MCF 10A (cell line): Measurements from ENCODE around the gene UVRAG. TPM values are rescaled to one million over a fixed set of nuclear protein-coding genes. Genes with fewer than 3 reads are reported as not detected.
"Not testable (repeated sequence)": the region's sequence is repeated elsewhere in the genome, so short reads cannot be mapped to it uniquely, and the experiment has no call there.

Source experiments
- BruUV-seq: library from RNA; stranded (reverse); fragments of 400-500 nt; replicated peaks from 2 replicates; lab custom pipeline; 2021; lab: Mats Ljungman, UMichigan
- CTCF ChIA-PET: fragments of 300-600 bp; sonication (Branson Sonifier 250); formaldehyde crosslinking; extraction: SDS; loops from one replicate; lab custom pipeline; 2021; ENCODE audit warnings: antibody characterized with exemption, inconsistent platforms; lab: Yijun Ruan, JAX
- POLR2A ChIA-PET: fragments of 300-600, 350-650 bp; sonication (Branson Sonifier 250); formaldehyde crosslinking; extraction: SDS; loops from one replicate; lab custom pipeline; 2020; ENCODE audit warnings: antibody characterized with exemption, inconsistent platforms; lab: Yijun Ruan, JAX
- DNase-seq: peaks from one replicate; pipeline ENCODE4 v3.0.0-alpha.2; 2018; ENCODE audit not compliant: unreplicated experiment
- H3K27ac Mint-ChIP-seq: one replicate; pipeline ENCODE4 v1.8.0; 2022; ENCODE audit warnings: mild to moderate bottlenecking, low read depth, mixed read lengths; ENCODE audit not compliant: unreplicated experiment
- H3K27me3 Mint-ChIP-seq: one replicate; pipeline ENCODE4 v1.8.0; 2022; ENCODE audit warnings: mixed read lengths; ENCODE audit not compliant: insufficient read depth, unreplicated experiment
- H3K36me3 Mint-ChIP-seq: one replicate; pipeline ENCODE4 v1.8.0; 2022; ENCODE audit warnings: mild to moderate bottlenecking, moderate library complexity, mixed read lengths; ENCODE audit not compliant: insufficient read depth, unreplicated experiment
- H3K4me1 Mint-ChIP-seq: one replicate; pipeline ENCODE4 v1.8.0; 2022; ENCODE audit warnings: mixed read lengths; ENCODE audit not compliant: insufficient read depth, unreplicated experiment
- H3K4me3 Mint-ChIP-seq: one replicate; pipeline ENCODE4 v1.8.0; 2022; ENCODE audit warnings: mild to moderate bottlenecking, moderate library complexity, mixed read lengths; ENCODE audit not compliant: unreplicated experiment
- H3K9me3 Mint-ChIP-seq: one replicate; pipeline ENCODE4 v1.8.0; 2022; ENCODE audit warnings: mixed read lengths; ENCODE audit not compliant: unreplicated experiment
- intact Hi-C: fragments of 100-400 bp; cut with micrococcal nuclease; formaldehyde crosslinking; loops from 2 replicates; pipeline ENCODE4 v1.14.1; 2022
- total RNA-seq: library from RNA; stranded (reverse); gene quantifications from 2 replicates; pipeline ENCODE4 v1.2.3, GENCODE V29; 2022
- TF ChIP-seq, protein P1 (sequence below): fragments of 200-600 bp; IDR thresholded peaks from one replicate; pipeline ENCODE4 v1.8.0; 2022; ENCODE audit warnings: antibody characterized with exemption, mild to moderate bottlenecking; ENCODE audit not compliant: unreplicated experiment

UVRAG gene
- total RNA-seq, 1 experiment from 2014 or later, result 12.4 TPM

GRCh38 chr11:75874684-75875341, 59.8 kb downstream of the UVRAG start:
- ChIA-PET POLR2A (no interaction called here), CTCF (interaction anchor here (0.5 to 1.1 kb wide), 4 partner anchors 9 to 333 kb away, joined by 3 to 5 read pairs (median 4); no protein-coding TSS in a partner anchor)
- no peak overlapping the region for H3K4me3 Mint-ChIP-seq
- H3K27ac Mint-ChIP-seq, result no peak overlapping the region
- TF ChIP-seq, protein P1, sequence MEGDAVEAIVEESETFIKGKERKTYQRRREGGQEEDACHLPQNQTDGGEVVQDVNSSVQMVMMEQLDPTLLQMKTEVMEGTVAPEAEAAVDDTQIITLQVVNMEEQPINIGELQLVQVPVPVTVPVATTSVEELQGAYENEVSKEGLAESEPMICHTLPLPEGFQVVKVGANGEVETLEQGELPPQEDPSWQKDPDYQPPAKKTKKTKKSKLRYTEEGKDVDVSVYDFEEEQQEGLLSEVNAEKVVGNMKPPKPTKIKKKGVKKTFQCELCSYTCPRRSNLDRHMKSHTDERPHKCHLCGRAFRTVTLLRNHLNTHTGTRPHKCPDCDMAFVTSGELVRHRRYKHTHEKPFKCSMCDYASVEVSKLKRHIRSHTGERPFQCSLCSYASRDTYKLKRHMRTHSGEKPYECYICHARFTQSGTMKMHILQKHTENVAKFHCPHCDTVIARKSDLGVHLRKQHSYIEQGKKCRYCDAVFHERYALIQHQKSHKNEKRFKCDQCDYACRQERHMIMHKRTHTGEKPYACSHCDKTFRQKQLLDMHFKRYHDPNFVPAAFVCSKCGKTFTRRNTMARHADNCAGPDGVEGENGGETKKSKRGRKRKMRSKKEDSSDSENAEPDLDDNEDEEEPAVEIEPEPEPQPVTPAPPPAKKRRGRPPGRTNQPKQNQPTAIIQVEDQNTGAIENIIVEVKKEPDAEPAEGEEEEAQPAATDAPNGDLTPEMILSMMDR, result no peak
- BruUV-seq, result no TSS peak
- H3K36me3 Mint-ChIP-seq, result no peaks in the 10 kb centered on the region
- intact Hi-C loops, result no loop called here
- H3K9me3 Mint-ChIP-seq, result no peaks in the 10 kb centered on the region
- no peak for DNase-seq
- no peaks in the 10 kb centered on the region for H3K4me1 Mint-ChIP-seq
- no peaks in the 10 kb centered on the region for H3K27me3 Mint-ChIP-seq

GRCh38 chr11:75877327-75877726, 62.3 kb downstream of the UVRAG start:
- H3K27ac Mint-ChIP-seq, DNase-seq, H3K4me1 Mint-ChIP-seq, POLR2A ChIA-PET, H3K27me3 Mint-ChIP-seq, H3K4me3 Mint-ChIP-seq, BruUV-seq, intact Hi-C loops, H3K36me3 Mint-ChIP-seq, H3K9me3 Mint-ChIP-seq: not testable (repeated sequence)
- CTCF ChIA-PET, result interaction anchor here (1.0 kb wide), 1 partner anchor 75 kb away, joined by 3 read pairs; no protein-coding TSS in a partner anchor

GRCh38 chr11:75877931-75878330, 62.9 kb downstream of the UVRAG start:
- POLR2A ChIA-PET, intact Hi-C loops: not testable (repeated sequence)

GRCh38 chr11:75878933-75879332, 63.9 kb downstream of the UVRAG start:
- H3K36me3 Mint-ChIP-seq, result peaks cover 6% of the 10 kb centered on the region
- no peaks in the 10 kb centered on the region for H3K27me3 Mint-ChIP-seq
- H3K9me3 Mint-ChIP-seq, result no peaks in the 10 kb centered on the region
- no peak overlapping the region for H3K27ac Mint-ChIP-seq
- intact Hi-C loops, result no loop called here
- TF ChIP-seq, protein P1, result no peak
- H3K4me3 Mint-ChIP-seq, result no peak overlapping the region
- H3K4me1 Mint-ChIP-seq, result no peaks in the 10 kb centered on the region
- no peak for DNase-seq
- no TSS peak for BruUV-seq
- POLR2A ChIA-PET, result no interaction called here
- CTCF ChIA-PET, result no interaction called here

More at GRCh38 chr11:75877931-75878330, 62.9 kb downstream of the UVRAG start:
- H3K4me1 Mint-ChIP-seq, H3K36me3 Mint-ChIP-seq, CTCF ChIA-PET, H3K27me3 Mint-ChIP-seq, BruUV-seq, H3K9me3 Mint-ChIP-seq, H3K4me3 Mint-ChIP-seq, H3K27ac Mint-ChIP-seq, DNase-seq: not testable (repeated sequence)

- H3K4me3 Mint-ChIP-seq, result no peak overlapping the region
- BruUV-seq, result no TSS peak
- no peak overlapping the region for H3K27ac Mint-ChIP-seq
- H3K9me3 Mint-ChIP-seq, result no peaks in the 10 kb centered on the region
- intact Hi-C loops, result no loop called here
- ChIA-PET POLR2A (no interaction called here), CTCF (interaction anchor here (0.6 kb wide), 1 partner anchor 157 kb away, joined by 3 read pairs; no protein-coding TSS in a partner anchor)
- no peaks in the 10 kb centered on the region for H3K27me3 Mint-ChIP-seq
- no peaks in the 10 kb centered on the region for H3K4me1 Mint-ChIP-seq
- peaks cover 6% of the 10 kb centered on the region for H3K36me3 Mint-ChIP-seq
- TF ChIP-seq, protein P1, result no peak
- DNase-seq, result no peak
These were observed 64.7 kb downstream of the UVRAG start for GRCh38 chr11:75879737-75880136.

- H3K27ac Mint-ChIP-seq, BruUV-seq, H3K9me3 Mint-ChIP-seq, H3K36me3 Mint-ChIP-seq, POLR2A ChIA-PET, H3K4me1 Mint-ChIP-seq, DNase-seq, intact Hi-C loops, H3K27me3 Mint-ChIP-seq, H3K4me3 Mint-ChIP-seq: not testable (repeated sequence)
- CTCF ChIA-PET, result interaction anchor here (0.6 to 1.7 kb wide), 3 partner anchors 17 to 158 kb away, joined by 3 to 7 read pairs (median 6); no protein-coding TSS in a partner anchor
These were observed 65.3 kb downstream of the UVRAG start for GRCh38 chr11:75880343-75880742.
